Fibroblast of pulmonary artery (primary cell): ENCODE data around the gene ACR.

ENCODE experiments used
- DNase-seq: peaks from one replicate; pipeline ENCODE4 v3.0.0-alpha.2; 2010; ENCODE audit warnings: low read depth
- H3K4me3 ChIP-seq: replicated peaks from 2 replicates; pipeline ENCODE4 v1.5.1; 2011; ENCODE audit warnings: low read depth, mild to moderate bottlenecking, control low read depth, low read length, moderate library complexity
- TF ChIP-seq, protein P1 (sequence below): IDR thresholded peaks from 2 replicates; pipeline ENCODE4 v1.5.1; 2011; ENCODE audit warnings: mild to moderate bottlenecking, control low read depth, low read length, inconsistent platforms; ENCODE audit errors: missing control alignments

ACR gene

GRCh38 chr22:50722716-50723428 is 15.1 kb upstream of the ACR start:
- TF ChIP-seq, protein P1, sequence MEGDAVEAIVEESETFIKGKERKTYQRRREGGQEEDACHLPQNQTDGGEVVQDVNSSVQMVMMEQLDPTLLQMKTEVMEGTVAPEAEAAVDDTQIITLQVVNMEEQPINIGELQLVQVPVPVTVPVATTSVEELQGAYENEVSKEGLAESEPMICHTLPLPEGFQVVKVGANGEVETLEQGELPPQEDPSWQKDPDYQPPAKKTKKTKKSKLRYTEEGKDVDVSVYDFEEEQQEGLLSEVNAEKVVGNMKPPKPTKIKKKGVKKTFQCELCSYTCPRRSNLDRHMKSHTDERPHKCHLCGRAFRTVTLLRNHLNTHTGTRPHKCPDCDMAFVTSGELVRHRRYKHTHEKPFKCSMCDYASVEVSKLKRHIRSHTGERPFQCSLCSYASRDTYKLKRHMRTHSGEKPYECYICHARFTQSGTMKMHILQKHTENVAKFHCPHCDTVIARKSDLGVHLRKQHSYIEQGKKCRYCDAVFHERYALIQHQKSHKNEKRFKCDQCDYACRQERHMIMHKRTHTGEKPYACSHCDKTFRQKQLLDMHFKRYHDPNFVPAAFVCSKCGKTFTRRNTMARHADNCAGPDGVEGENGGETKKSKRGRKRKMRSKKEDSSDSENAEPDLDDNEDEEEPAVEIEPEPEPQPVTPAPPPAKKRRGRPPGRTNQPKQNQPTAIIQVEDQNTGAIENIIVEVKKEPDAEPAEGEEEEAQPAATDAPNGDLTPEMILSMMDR, result no peak
- no peak overlapping the region for H3K4me3 ChIP-seq
- no peak for DNase-seq

GRCh38 chr22:50723991-50724390 is 14.0 kb upstream of the ACR start:
- no peak overlapping the region for H3K4me3 ChIP-seq
- no peak for DNase-seq
- TF ChIP-seq, protein P1, result no peak

GRCh38 chr22:50724616-50725015 is 13.4 kb upstream of the ACR start:
- no peak for DNase-seq
- H3K4me3 ChIP-seq, result no peak overlapping the region
- TF ChIP-seq, protein P1, result no peak

DNA sequence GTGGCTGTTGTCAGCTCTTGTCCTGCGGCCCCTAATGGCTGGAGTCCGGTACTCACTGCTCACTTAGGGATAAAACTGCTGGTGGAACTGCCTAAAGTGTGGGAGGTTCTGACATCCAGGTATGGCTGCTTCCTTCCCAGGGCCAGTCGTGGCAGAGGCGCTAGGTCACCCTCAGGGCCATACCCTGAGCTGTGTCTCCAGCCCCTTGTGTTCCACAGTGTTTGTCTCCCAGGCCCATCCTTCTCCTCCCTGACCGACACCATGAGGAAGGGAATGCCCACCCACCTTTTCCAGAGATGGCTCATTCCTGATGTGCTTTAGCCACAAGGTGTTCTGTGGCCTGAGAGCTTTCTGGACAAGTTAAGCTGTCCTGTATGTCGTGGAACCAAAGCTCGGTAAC is 12.4 kb upstream of the ACR start:
- H3K4me3 ChIP-seq, result no peak overlapping the region
- DNase-seq, result no peak
- TF ChIP-seq, protein P1, result no peak

DNA sequence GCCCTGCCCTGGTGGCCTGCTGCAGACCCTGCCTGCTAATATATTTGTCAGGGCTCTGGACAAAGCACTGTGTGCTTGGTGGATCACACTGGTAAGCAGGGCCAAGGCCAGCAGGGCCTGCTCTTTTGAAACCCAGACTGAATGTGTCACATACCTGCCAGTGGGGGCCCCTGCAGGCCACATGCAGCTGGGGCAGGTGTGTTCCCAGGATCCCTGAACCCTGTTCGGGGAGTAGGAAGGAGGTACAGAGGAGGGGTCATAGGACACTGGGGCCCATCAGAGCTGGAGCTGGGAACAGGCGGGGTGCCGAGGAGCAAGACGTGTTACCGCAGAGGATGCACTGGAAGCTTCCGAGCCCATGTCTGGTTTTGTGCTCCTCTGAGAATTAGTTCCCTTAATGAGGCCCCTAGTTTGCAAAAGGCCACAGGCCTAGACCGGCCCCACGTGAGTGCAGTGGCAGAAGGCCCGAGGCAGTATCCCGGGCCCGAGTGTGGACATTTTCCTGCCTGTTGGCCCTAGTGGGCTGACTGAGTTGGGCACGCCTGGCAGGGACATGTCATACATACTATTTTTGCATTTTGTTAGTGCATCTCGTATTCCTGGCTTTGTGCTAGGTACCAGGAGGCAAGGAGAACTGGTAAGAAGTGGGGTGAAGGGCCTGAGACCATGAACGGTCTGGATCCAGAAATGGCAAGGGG is 11.2 kb upstream of the ACR start:
- TF ChIP-seq, protein P1, result no peak
- DNase-seq, result no peak
- no peak overlapping the region for H3K4me3 ChIP-seq

DNA sequence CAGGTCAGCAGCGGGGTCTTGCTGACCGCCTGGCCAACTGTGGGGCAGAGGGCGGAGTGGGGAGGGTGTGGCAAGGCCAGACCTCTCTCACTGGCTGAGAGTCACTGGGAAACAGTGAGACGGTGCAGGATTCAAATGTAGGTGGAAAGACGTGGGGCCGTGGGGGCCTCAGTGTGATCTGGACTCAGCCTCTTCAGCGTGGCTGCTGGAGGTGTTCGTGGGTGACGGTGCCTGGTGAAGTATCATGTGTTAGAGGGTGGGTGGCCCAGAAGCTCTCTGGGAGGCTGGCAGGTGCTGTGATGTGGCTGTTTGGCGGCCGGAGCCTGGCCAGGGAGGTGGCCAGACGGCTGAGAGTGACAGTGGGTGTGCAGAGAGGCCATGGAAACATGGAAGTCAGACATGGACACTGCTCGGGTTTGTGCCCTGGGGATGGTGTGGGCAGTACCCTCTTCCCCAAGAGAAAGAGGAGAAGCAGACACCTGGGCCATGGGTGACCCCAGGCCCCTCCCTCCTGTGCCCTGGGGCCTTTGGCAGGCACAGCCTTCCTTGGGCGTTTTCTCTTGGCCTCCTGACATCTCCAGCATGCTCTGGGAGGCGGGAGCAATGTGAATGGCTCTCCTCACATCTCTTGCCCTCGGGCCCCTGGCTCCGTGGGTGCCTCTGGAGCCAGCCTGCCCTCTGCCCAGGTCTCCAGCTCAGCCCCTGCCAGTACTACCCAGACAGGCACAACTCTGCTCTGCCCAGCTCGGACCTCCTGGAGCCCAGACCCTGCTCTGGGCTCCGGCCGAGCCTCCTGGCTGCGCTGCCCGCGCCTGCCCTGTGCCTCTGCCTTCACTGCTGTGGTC is 10.1 kb upstream of the ACR start:
- no peak for DNase-seq
- TF ChIP-seq, protein P1, result no peak
- H3K4me3 ChIP-seq, result no peak overlapping the region
